RWPE1 (cell line): ENCODE measurements around the gene DSC3.
A peak's percentile ranks its signal among the peaks of the same experiment; 100 is the strongest.

ENCODE experiments used
- CTCF ChIA-PET: fragments of 350-600 bp; sonication (Branson Sonifier 250); formaldehyde crosslinking; extraction: SDS; loops from one replicate; lab custom pipeline; 2021; lab: Yijun Ruan, JAX
- POLR2A ChIA-PET: fragments of 400-600 bp; formaldehyde crosslinking; extraction: SDS; loops from one replicate; lab custom pipeline; 2020; ENCODE audit warnings: antibody characterized with exemption; ENCODE audit not compliant: low non-redundant PET; lab: Yijun Ruan, JAX
- DNase-seq: peaks from one replicate; pipeline ENCODE4 v3.0.0; 2012; ENCODE audit warnings: low spot score
- H3K27ac ChIP-seq: fragments of 450-650 bp; 2 replicates; pipeline ENCODE4 v1.5.1; 2017
- CTCF ChIP-seq: fragments of 450-650 bp; conservative IDR thresholded peaks from 2 replicates; pipeline ENCODE4 v1.5.1; 2017; ENCODE audit warnings: low read depth, mild to moderate bottlenecking

The DSC3 gene

GRCh38 chr18:31042406-31043181 is at the start of gene DSC3:
TSS of gene DSC3 (minus strand) at chr18:31042742. CDS start at chr18:31042660, 82 bp downstream.
- POLR2A ChIA-PET: interaction anchor here (0.7 kb wide), 1 partner anchor 20 kb away, joined by 3 read pairs; no protein-coding TSS in a partner anchor
- peak; percentile 68 for DNase-seq
- TF ChIP-seq CTCF: no peak

GRCh38 chr18:31091350-31091749 is 48.8 kb upstream of the DSC3 start:
- H3K27ac ChIP-seq: no peak overlapping the region
- ChIA-PET POLR2A (interaction anchor here (0.6 kb wide), 1 partner anchor 31 kb away, joined by 3 read pairs; no protein-coding TSS in a partner anchor), CTCF (no interaction called here)
- DNase-seq: no peak
- no peak for TF ChIP-seq CTCF

More at GRCh38 chr18:31042406-31043181, at the start of gene DSC3:
- peak within 1 kb of the TSS; percentile 99 for H3K27ac ChIP-seq
- CTCF ChIA-PET: interaction anchor here (1.2 kb wide), 1 partner anchor 165 kb away, joined by 3 read pairs; no protein-coding TSS in a partner anchor

GRCh38 chr18:31088532-31088931 is 46.0 kb upstream of the DSC3 start:
- no peak overlapping the region for H3K27ac ChIP-seq
- ChIA-PET POLR2A (no interaction called here), CTCF (no interaction called here)
- TF ChIP-seq CTCF: no peak
- no peak for DNase-seq

- TF ChIP-seq CTCF: no peak
- ChIA-PET POLR2A (no interaction called here), CTCF (no interaction called here)
- no peak overlapping the region for H3K27ac ChIP-seq
- no peak for DNase-seq
Measured at GRCh38 chr18:31079973-31080372, 37.4 kb upstream of the DSC3 start.

- ChIA-PET CTCF (no interaction called here), POLR2A (no interaction called here)
- no peak for TF ChIP-seq CTCF
- DNase-seq: no peak
- no peak overlapping the region for H3K27ac ChIP-seq
Measured at GRCh38 chr18:31077878-31078277, 35.3 kb upstream of the DSC3 start.

GRCh38 chr18:31072175-31072574 is 29.6 kb upstream of the DSC3 start:
- CTCF ChIA-PET: no interaction called here
- DNase-seq: no peak
- POLR2A ChIA-PET: no interaction called here
- H3K27ac ChIP-seq: no peak overlapping the region
- TF ChIP-seq CTCF: no peak
